ENCODE results near the gene FADS1. TPM values are rescaled to one million over a fixed set of nuclear protein-coding genes. Genes with fewer than 3 reads are reported as not detected.

FADS1 gene
- total RNA-seq, 1 experiment from 2014 or later = 61.5 TPM

DNA sequence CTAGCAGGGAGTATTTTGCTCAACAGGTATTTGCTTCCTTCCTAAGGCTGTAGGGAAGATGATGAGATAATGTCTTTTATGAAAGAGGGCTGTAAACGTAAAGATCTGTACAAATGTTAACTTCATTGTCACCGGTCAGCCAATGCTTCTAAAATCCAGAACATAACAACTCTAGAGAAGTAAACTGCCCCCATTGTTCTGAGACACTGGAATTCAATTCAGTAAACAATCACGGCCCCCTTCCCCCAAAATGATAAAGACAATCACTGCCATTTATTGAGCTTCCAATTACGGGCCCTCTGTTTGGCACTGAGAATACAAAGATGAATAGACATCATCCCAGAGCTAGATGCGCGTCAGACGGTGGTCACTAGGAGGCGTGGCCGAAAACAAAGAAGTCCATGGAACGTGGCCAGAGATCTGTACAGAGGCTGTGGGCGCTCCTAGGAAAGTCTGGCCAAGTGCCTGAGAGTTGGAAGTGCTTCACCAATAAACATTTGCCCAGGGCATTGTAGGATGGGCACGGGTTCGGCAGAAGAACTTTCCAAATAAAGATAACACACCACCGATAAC is 25.0 kb downstream of the FADS1 start:
- Histone ChIP-seq H3K4me1 (replicated peaks) (peaks cover 12% of the 10 kb centered on the region), H3K9me3 (replicated peaks) (no peaks in the 10 kb centered on the region), H3K27ac (peak overlapping the region; percentile 97), H3K4me3 (peak overlapping the region; percentile 72), H3K36me3 (peaks cover 78% of the 10 kb centered on the region), H3K27me3 (replicated peaks) (no peaks in the 10 kb centered on the region)
- peak; percentile 94 to 96 for DNase-seq (ENCODE audit: low read depth in 1 of 2, low spot score in 2 of 2)

DNA sequence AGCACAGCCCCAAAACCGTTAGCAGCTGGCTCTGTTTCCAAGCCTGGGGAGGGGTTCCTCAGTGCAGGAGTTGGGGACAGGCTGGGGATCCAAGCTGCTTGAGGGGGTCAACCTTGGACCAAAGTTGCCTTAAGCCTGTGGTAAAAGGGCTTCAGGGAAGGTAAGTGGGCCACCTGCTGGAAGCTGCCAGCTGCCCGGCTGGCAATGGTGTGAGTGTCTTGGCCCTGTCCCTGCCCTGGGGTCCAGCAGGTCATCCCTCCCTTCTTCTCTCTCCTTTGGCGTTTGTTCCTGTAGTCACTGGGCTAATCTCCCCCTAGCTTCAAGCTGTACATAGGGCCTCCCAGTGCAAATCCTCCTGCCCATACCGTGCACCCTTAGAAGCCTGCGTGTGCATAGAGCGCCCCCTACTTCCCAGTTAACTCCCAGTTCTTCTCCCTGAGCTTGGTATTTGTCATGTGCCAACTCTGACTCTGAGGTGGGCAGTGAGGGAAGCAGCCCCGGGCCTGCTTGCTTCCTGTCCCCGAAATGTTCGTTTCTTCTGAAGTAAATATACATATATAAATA is 28.8 kb downstream of the FADS1 start:
- no peaks in the 10 kb centered on the region for H3K9me3 ChIP-seq (replicated peaks)
- peaks cover 11% of the 10 kb centered on the region for H3K4me1 ChIP-seq (replicated peaks)
- no peaks in the 10 kb centered on the region for H3K27me3 ChIP-seq (replicated peaks)
- DNase-seq (ENCODE audit: low read depth in 1 of 2, low spot score in 2 of 2) = peak in 1 of 2 experiments; percentile 63
- H3K36me3 ChIP-seq = peaks cover 78% of the 10 kb centered on the region
- H3K4me3 ChIP-seq = no peak overlapping the region
- H3K27ac ChIP-seq = no peak overlapping the region

DNA sequence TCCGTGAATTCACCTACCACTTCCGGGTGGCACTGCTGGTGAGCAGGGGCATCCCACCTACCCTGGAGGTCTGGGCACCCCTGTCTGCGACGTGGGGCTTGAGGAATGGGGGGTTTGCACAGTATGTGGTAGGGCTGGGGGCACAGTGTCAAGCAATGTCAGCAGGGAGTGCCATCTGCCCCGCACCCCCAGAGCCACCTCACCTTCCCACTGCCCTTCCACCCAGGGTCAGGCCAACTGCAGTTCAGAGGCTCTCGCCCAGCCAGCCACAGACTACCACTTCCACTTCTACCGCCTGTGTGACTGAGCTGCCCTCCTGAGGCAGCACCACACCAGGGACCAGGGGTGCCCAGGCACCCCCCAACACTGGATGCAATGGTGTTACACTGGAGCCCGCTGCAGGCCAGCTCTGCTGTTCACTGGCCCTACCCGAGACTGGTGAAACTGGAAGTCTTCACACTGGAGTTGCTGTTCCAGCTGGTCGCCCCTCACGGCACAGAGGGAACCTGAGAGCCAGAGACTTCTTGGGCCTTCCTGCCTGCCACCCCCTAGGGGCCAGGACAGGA is 30.9 kb downstream of the FADS1 start:
- Histone ChIP-seq H3K9me3 (replicated peaks) (no peaks in the 10 kb centered on the region), H3K4me1 (replicated peaks) (peaks cover 4% of the 10 kb centered on the region), H3K27ac (no peak overlapping the region), H3K36me3 (peaks cover 87% of the 10 kb centered on the region), H3K27me3 (replicated peaks) (no peaks in the 10 kb centered on the region), H3K4me3 (no peak overlapping the region)
- DNase-seq (ENCODE audit: low read depth in 1 of 2, low spot score in 2 of 2) = no peak

DNA sequence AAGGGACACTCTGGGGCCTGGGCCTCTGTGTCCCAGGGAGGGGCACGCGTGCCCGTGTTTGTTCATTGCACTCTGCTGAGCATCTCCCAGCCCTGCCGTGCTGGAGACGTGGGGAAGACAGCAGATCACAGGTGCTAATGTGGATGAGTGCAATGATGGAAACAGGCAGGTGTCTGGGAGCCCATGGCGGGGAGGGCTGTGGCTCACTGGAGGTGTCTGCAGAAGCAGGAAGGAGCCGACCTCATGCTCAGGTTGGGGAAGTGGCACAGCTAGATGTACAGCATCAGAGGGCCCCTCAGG is 32.3 kb downstream of the FADS1 start:
- H3K4me3 ChIP-seq = no peak overlapping the region

DNA sequence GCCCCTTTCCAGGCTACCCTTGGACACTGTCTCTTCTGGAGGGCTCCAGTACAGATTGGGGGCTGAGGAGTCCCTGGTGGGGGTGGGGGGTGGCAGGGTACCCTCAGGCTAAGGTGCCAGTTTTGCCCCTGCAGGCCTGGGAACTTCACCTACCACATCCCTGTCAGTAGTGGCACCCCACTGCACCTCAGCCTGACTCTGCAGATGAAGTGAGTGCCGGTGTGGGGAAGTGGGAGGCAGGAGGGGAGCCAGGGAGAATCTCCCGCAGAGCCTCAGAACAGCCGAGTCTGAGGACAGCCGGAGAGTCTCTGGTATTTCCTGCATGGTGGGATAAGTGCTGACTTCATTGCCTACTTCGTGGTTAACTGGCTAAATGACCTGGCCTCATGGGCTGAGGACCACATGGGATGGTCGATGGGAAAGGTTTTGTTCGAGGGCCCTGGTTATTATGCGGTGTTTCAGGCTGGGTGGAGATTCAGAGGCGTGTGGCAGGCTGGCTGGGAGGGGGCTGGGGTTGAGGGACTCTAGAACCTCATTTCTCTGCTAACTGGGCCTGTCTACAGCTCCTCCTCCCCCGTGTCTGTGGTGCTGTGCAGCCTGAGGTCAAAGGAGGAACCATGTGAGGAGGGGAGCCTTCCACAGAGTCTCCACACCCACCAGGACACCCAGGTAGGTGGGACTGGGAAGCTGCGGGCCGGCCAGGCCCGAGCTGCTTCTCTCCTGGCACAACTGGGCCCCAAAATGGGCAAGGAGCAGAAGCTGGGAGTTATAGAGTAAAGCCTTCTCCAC is 32.9 kb downstream of the FADS1 start:
- H3K4me1 ChIP-seq (replicated peaks) = peaks cover 4% of the 10 kb centered on the region
- peaks cover 70% of the 10 kb centered on the region for H3K36me3 ChIP-seq
- no peak for DNase-seq (ENCODE audit: low read depth in 1 of 2, low spot score in 2 of 2)
- H3K27me3 ChIP-seq (replicated peaks) = no peaks in the 10 kb centered on the region
- H3K9me3 ChIP-seq (replicated peaks) = no peaks in the 10 kb centered on the region
- no peak overlapping the region for H3K27ac ChIP-seq
- no peak overlapping the region for H3K4me3 ChIP-seq

More for the DNA sequence above, 32.3 kb downstream of the FADS1 start:
- Histone ChIP-seq H3K4me1 (replicated peaks) (peaks cover 4% of the 10 kb centered on the region), H3K36me3 (peaks cover 75% of the 10 kb centered on the region), H3K9me3 (replicated peaks) (no peaks in the 10 kb centered on the region), H3K27ac (no peak overlapping the region), H3K27me3 (replicated peaks) (no peaks in the 10 kb centered on the region)
- DNase-seq (ENCODE audit: low read depth in 1 of 2, low spot score in 2 of 2) = no peak

DNA sequence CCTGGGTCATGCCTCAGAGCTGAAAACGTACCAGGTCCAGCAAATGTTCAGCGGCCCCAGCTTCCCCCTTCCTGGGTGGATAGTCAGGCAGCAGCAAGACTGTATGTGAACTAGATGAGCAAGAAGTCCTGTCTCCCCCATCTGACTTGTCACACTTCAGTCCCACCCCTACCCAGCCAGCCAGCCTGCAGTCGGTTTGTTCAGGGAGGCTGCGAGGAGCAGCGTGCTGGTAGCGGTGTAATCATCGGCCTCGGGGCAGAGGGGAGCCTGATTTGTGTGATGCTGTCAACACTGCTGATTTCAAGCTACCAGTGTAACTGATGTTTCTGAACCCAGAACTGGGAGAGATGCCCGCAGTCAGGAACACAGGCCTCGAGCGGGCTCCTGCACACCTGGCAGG is 34.0 kb downstream of the FADS1 start:
- Histone ChIP-seq H3K9me3 (replicated peaks) (no peaks in the 10 kb centered on the region), H3K27me3 (replicated peaks) (no peaks in the 10 kb centered on the region), H3K4me3 (no peak overlapping the region), H3K27ac (no peak overlapping the region), H3K4me1 (replicated peaks) (peaks cover 4% of the 10 kb centered on the region), H3K36me3 (peaks cover 59% of the 10 kb centered on the region)
- no peak for DNase-seq (ENCODE audit: low read depth in 1 of 2, low spot score in 2 of 2)

DNA sequence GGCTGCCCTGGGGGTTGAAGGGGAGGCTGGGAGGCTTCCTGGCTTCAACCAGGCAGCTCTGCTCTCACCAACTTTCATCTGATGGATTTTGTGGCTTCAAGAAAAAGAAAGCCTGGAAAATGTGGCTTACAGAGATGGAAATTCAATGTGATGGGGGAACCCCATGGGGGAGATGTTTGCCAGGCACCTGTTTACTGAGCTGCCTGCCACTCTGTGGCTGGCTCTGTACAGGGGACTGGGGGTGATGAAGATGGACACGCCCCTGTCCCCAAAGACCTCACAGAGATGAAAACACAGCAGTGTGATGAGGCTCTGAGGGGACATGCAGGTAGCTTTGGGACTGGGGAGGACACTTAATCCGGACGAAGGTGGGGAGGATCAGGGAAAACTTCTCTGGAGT is 34.5 kb downstream of the FADS1 start:
- no peak for DNase-seq (ENCODE audit: low read depth in 1 of 2, low spot score in 2 of 2)
- Histone ChIP-seq H3K27me3 (replicated peaks) (no peaks in the 10 kb centered on the region), H3K4me1 (replicated peaks) (peaks cover 4% of the 10 kb centered on the region), H3K9me3 (replicated peaks) (no peaks in the 10 kb centered on the region), H3K4me3 (no peak overlapping the region), H3K36me3 (peaks cover 54% of the 10 kb centered on the region), H3K27ac (no peak overlapping the region)

DNA sequence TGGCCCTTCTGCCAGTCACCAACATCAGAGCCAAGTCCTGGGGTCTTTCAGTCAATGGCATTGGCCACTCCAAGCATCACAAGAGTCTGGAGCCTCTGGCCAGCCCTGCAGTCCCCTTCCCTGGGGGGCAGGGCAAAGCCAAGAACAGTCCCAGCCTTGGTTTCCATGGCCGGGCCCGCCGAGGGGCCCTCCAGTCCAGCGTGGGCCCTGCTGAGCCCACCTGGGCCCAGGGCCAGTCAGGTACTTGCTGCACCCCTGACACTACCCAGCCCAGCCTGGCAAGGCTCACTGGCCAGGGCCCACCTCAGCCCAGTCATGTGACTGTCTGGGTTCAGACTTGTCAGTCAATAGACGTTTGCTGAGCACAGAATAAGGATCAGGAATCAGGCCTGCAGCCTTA is 35.2 kb downstream of the FADS1 start:
- H3K4me1 ChIP-seq (replicated peaks) = peaks cover 4% of the 10 kb centered on the region
- no peaks in the 10 kb centered on the region for H3K27me3 ChIP-seq (replicated peaks)
- H3K27ac ChIP-seq = no peak overlapping the region
- no peak for DNase-seq (ENCODE audit: low read depth in 1 of 2, low spot score in 2 of 2)
- H3K36me3 ChIP-seq = peaks cover 46% of the 10 kb centered on the region
- H3K9me3 ChIP-seq (replicated peaks) = no peaks in the 10 kb centered on the region
- no peak overlapping the region for H3K4me3 ChIP-seq

DNA sequence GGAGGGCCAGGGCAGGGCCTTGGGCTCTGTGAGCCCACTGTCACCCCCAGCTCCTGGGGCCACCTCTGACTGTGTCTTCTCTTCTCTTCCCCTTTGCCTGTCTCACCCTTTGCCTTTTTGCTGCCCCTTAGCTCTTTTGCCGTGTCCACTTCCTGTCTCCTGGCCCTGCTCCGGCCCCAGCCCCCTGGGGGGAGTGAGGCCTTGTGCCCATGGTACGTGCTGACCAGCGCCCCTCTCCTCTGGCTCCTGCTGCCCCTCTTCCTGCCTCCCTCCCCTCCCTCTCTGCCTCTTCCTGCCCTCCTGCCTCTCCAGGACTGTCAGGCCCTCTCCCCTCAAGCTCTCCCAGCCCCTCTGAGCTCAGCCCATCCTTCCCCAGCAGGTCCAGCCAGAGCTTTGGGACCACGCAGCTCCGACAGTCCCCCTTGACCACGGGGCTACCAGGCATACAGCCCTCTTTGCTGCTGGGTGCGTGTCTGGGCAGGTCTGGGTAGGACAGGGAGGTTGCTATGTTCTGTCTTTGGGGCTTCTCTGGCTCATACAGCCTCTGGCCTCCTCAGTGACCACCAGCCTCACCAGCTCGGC is 36.1 kb downstream of the FADS1 start:
- Histone ChIP-seq H3K9me3 (replicated peaks) (no peaks in the 10 kb centered on the region), H3K4me1 (replicated peaks) (peaks cover 4% of the 10 kb centered on the region), H3K27ac (no peak overlapping the region), H3K27me3 (replicated peaks) (no peaks in the 10 kb centered on the region), H3K36me3 (peaks cover 37% of the 10 kb centered on the region), H3K4me3 (no peak overlapping the region)
- DNase-seq (ENCODE audit: low read depth in 1 of 2, low spot score in 2 of 2) = no peak

DNA sequence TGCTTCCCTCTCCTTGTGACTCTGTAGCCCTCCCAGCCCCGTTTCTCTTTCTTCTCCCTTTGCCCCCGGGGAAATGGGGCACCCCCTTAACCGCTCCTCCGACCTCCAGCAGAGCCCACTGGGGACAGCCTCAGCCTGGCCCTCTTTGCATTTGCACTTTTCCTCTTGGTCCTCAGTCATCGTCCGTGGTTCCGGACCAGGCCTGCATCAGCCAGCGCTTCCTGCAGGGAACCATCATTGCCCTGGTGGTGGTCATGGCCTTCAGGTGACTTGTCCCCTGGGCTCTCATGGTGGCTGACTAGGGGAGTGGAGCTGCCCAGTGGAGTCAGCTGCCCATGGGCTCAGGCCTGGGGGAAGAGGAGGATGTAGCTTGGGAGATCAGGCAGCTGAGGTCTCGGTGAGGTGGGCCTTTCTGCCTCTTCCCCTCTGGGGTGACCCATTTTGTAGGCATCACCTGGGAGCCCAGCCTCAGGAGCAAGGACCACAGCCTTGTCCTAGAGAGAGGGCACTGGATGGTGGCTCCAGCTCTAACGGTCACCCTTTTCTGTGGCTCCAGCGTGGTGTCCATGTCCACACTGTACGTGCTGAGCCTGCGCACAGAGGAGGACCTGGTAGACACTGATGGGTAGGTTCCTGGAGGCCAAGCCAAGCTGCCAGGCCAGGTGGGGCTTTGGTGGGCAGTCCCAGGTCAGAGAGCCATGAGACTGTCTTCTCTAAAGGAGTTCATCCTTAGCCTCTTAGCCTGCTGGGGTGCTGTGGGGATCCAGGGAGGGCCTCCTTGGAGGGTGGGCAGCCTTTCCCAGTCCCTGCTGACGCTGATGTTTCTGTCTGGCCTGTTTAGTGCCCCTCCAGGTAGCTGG is 36.9 kb downstream of the FADS1 start:
- Histone ChIP-seq H3K36me3 (peaks cover 30% of the 10 kb centered on the region), H3K9me3 (replicated peaks) (no peaks in the 10 kb centered on the region), H3K27ac (no peak overlapping the region), H3K4me3 (no peak overlapping the region), H3K27me3 (replicated peaks) (no peaks in the 10 kb centered on the region), H3K4me1 (replicated peaks) (peaks cover 4% of the 10 kb centered on the region)
- no peak for DNase-seq (ENCODE audit: low read depth in 1 of 2, low spot score in 2 of 2)

DNA sequence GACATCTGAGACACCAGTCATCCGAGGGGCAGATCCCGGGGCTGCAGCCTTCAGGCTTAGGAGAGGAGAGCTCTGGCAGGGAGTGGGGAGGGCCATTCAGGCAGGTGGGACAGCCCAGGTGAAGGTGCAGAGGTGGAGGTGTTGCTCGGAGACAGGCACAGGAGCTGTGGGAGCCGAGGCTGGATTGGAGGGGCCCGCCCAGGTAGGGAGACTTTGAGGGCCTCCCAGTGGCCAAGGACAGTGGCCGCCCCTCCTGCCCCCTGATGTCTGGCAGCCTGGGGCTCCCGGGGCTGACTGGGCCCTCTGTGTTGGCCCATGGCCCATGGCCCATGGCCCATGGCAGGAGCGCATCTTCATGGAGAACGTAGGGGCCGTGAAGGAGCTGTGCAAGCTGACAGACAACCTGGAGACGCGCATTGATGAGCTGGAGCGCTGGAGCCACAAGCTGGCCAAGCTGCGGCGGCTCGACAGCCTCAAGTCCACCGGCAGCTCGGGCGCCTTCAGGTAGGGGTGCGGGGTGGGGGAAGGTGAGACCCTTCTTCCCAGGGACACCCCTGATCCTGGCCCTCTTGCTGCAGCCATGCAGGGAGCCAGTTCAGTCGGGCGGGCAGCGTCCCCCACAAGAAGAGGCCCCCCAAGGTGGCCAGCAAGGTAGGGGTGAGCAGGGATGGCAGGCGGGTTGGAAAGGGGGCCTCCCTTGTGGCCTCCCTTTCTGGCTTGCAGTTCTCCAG is 37.7 kb downstream of the FADS1 start:
- Histone ChIP-seq H3K4me3 (no peak overlapping the region), H3K27me3 (replicated peaks) (no peaks in the 10 kb centered on the region), H3K9me3 (replicated peaks) (no peaks in the 10 kb centered on the region), H3K27ac (no peak overlapping the region), H3K4me1 (replicated peaks) (peaks cover 2% of the 10 kb centered on the region), H3K36me3 (peaks cover 23% of the 10 kb centered on the region)
- DNase-seq (ENCODE audit: low read depth in 1 of 2, low spot score in 2 of 2) = no peak

DNA sequence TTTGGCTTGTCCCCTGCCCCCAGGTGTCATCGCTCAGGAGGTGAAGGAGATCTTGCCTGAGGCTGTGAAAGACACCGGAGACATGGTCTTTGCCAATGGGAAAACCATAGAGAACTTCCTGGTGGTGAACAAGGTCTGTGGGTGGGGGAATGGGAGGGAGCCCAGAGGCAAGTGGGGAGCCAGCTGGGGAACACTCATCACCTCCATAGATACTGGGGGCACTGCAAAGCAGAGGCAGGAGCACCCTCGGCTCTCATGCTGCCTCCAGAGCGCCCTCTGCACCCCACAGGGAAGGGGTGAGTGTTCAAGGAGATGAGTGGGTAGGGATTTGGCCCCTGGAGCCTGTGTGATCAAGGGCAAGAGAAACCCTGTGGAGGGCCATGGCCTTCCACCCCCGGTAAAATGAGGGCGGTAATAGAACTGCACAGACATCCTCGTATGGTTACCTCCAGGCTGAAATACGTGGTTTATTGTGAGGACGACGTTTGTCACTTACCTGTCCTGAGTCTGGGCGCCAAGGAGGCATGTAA is 38.4 kb downstream of the FADS1 start:
- H3K36me3 ChIP-seq = peaks cover 17% of the 10 kb centered on the region; the same call in 1 of the 2 replicates
- no peaks in the 10 kb centered on the region for H3K27me3 ChIP-seq (replicated peaks)
- H3K27ac ChIP-seq = no peak overlapping the region
- H3K4me1 ChIP-seq (replicated peaks) = no peaks in the 10 kb centered on the region; the same call in 1 of the 2 replicates
- DNase-seq (ENCODE audit: low read depth in 1 of 2, low spot score in 2 of 2) = no peak
- H3K9me3 ChIP-seq (replicated peaks) = no peaks in the 10 kb centered on the region
- no peak overlapping the region for H3K4me3 ChIP-seq
